SK-N-SH (cell line): ENCODE measurements around the gene MYCT1.

Experiments
- CHD2 ChIP-seq: fragments of 150-350 bp; IDR thresholded peaks from 2 replicates; pipeline ENCODE4 v1.6.1; 2018; ENCODE audit warnings: low read length; ENCODE audit not compliant: partially characterized antibody
- CTCF ChIP-seq: fragments of 200-600 bp; sonication (generic); IDR thresholded peaks from 2 replicates; pipeline ENCODE4 v1.6.1; 2017; ENCODE audit warnings: antibody characterized with exemption, mild to moderate bottlenecking, moderate library complexity
- EP300 ChIP-seq, 2 experiments: IDR thresholded peaks; 2 replicates each; pipeline versions ENCODE4 v1.4.0 to v1.6.1; 2012; ENCODE audit warnings: borderline replicate concordance in 1 of 2, low read depth in 1 of 2, low read length in 1 of 2
- EZH2phosphoT487 ChIP-seq: fragments of 200-600 bp; sonication (generic); IDR thresholded peaks from 2 replicates; pipeline ENCODE4 v1.6.1; 2017; ENCODE audit warnings: low read depth, mixed run types, mild to moderate bottlenecking, antibody characterized with exemption, moderate library complexity, borderline replicate concordance
- MXI1 ChIP-seq: IDR thresholded peaks from 2 replicates; pipeline ENCODE4 v1.6.1; 2012; ENCODE audit warnings: mild to moderate bottlenecking, low read depth, low read length, improper control_type of control experiment
- NFIC ChIP-seq: IDR thresholded peaks from 2 replicates; pipeline ENCODE4 v1.4.0; 2012; ENCODE audit warnings: borderline replicate concordance
- POLR2AphosphoS5 ChIP-seq: IDR thresholded peaks from 2 replicates; pipeline ENCODE4 v1.6.1; 2012; ENCODE audit warnings: low read depth, low read length
- REST ChIP-seq: IDR thresholded peaks from 2 replicates; pipeline ENCODE4 v1.6.1; 2012; ENCODE audit warnings: mild to moderate bottlenecking, low read depth, low read length, moderate library complexity
- SIN3A ChIP-seq: IDR thresholded peaks from 2 replicates; pipeline ENCODE4 v1.6.1; 2012; ENCODE audit warnings: low read depth, mild to moderate bottlenecking, low read length, moderate library complexity, borderline replicate concordance
- SMC3 ChIP-seq: IDR thresholded peaks from 2 replicates; pipeline ENCODE4 v1.6.1; 2012; ENCODE audit warnings: low read depth, low read length, improper control_type of control experiment
- TAF1 ChIP-seq: IDR thresholded peaks from 2 replicates; pipeline ENCODE4 v1.6.1; 2012; ENCODE audit warnings: low read depth, mild to moderate bottlenecking, low read length, moderate library complexity, borderline replicate concordance

GRCh38 chr6:152748843-152749242, 51.1 kb downstream of the MYCT1 start:
- peak; percentile 57 for TF ChIP-seq CTCF
- no peak for TF ChIP-seq POLR2AphosphoS5
- no peak for TF ChIP-seq MXI1
- no peak for TF ChIP-seq EP300 (IDR thresholded peaks at IDR 0.05; ENCODE audit: borderline replicate concordance in 1 of 2, low read depth in 1 of 2, low read length in 1 of 2)
- no peak for TF ChIP-seq EZH2phosphoT487
- no peak for TF ChIP-seq TAF1
- peak; percentile 45 for TF ChIP-seq SMC3
- no peak for TF ChIP-seq REST
- TF ChIP-seq NFIC: no peak
- TF ChIP-seq CHD2: no peak
- TF ChIP-seq SIN3A: no peak
